Stimulated activated CD4-positive, alpha-beta T cell treated with anti-CD3 and anti-CD28 coated beads, Interleukin-1b, Interleukin-23, amount 100 ng/mL, for 1 hour (primary cell): Measurements from ENCODE around the gene CARS1.
A peak's percentile ranks its signal among the peaks of the same experiment; 100 is the strongest.

Source experiments
- DNase-seq, 2 donors: peaks; one replicate each; pipeline ENCODE4 v3.0.0-alpha.2; 2020; ENCODE audit warnings: low read depth in 2 of 2

Gene CARS1

DNA sequence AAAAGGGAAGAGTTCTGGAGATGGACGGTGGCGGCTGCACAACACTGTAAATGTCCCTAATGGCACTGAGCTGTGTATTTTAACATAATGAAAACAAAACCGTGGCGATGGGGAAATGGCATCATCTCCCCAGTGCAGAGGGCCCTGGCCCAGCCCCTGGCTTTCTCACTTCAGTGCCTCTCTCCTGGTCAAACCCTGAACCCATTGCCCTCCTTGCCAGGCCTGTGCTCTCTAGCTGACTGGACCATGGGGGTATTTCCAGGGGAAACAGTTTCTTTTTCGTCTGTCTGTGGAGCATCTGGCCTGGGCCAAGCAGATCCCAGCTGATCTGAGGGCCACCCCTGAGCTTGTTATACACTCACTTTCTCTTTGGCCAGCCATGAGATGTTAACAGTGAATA, 47.7 kb downstream of the CARS1 start:
- no peak for DNase-seq

DNA sequence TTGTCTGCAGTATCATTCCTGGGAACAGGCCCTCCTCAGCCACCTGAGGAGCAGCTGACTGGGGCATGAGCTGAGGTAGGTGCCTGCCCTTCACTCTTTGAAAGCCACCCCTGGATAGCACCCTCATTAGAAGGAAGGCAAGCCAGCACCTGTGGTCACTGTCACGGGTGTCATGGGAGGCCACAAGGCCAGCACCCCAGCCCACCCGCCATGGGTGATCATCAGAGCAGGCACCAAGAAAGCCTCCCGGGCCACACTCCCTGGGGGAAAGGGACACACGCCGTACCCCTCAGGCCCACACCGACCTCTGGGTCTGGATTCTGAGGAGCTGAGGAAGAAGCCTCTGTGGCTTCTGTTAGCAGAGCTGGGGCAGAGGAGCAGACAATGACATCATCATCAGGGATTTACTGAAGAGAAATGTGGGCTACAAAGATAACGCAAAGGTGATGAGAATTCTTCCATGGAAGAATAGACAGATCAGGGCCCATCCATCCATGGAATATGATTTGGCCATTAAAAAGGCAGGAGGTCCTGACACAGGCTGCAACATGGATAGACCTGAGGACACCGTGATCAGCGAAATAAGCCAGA, 48.4 kb downstream of the CARS1 start:
- no peak for DNase-seq

DNA sequence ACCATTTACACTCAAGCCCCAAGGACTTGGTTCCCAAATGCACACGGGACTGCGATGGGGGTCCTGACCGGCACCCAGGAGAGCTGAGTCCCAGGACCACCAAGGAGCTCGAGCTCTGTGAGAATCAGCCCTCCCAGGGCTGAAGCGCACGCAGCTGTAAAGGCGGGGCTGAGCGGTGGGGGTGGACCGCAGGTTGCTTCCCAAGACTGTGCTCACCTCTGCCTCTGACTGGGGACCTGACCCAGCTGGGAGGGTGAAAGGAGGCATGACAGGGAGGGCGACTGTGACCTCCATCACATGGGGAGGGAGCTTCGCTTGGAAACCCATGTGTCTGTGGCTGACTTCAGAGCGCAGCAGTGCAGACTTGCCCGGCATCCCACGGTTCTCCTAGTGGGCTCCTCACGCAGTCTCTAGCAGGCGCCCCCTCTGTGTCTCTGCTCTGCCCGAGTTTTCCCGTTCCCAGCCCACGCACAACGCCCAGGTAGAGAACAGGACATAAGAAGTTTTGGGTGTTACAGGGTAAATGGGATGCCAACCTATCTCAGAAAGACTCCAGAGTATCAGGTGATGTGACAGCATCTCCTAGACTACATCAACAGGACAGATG, 49.7 kb downstream of the CARS1 start:
- DNase-seq, result no peak

DNA sequence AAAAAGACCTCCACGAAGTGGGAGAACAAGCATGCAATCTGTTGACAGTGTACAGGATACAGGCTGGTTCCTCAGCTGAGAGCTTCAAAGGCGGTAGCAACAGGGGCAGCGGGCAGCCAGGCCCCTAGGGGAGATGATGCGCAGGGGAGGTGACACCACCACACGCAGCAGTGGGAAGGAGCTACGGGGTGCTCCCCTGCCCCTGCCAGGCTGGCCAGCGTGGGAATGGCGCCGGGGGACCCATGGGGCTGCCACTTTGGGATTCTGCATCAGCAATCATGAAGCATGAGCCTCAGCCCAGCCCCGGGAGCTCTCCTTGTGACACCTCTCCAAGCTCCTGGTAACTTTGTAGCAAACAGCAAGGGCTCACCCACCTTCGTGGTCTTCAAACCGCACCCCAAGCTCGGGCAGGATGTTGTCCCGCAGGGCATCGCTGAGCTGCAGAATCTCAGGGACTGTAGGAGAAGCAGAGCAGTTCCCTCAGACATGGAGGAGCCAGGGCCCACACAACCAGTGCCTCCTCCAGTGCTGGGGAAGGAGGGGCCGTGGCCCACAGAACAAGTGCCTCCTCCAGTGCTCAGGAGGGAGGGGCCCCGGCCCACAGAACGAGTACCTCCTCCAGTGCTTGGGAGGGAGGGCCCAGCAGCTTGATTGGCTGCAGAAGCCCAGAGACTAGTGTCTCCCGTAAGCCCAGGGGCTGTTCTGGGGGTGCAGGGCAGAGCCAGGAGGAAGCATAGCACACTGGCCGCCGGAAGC, 50.5 kb downstream of the CARS1 start:
- no peak for DNase-seq

DNA sequence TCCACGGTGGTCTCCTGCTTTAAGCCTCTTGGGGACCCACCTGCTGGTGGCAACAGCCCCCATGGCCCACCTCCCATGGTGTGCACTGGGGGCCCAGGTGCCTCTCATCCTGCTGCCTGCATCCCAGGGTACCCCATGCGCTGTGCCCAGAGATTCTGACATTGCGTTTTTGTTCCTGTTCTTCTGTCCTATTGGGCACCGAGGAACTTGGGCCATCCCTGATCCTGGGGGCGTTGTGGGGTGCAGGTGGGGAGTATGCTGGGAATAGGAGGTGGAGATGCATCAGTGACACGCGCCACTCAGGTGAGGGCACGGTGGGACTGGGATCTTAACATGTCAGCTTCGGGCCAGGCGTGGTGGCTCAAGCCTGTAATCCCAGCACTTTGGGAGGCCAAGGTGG, 52.7 kb downstream of the CARS1 start:
- no peak for DNase-seq

DNA sequence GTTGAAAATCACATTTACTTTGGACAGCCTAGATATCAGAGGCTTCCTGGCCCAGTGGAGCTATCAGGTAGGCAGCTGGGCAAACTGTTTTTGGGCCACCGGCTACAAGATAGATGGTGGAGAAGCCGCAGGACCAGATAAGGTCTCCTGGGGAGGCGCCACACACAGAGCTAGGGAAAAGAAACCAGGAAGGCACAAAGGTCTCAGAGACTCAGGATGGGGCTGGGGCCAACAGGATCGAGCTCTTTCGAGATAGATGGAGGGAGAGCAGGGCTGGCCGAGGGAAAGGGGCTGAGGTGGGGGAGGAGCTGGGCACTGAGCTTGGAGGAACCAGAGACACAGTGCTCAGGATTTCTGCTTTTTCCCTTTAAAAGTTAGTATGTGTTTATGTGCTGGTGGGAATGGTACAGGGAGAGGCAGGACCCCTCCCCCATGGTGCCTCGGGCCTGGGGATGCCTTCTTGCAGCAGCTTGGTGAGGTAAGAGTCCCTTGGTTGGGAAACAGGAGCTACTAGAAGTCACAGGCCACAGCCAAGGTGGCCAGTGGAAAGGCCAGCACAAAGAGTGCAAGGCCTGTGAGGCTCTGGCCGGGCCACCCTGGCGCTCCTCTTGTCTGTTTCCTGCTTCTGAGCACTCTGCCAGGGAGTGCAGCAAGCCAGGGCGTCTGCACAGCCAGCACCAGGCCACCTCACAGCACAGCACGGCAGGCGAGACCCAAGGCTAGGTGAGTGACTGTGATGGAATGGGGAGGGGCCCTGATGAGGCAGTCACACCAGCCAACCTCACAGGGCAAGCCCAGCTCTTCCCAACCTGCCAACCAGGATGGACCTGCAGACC, 53.6 kb downstream of the CARS1 start:
- no peak for DNase-seq

DNA sequence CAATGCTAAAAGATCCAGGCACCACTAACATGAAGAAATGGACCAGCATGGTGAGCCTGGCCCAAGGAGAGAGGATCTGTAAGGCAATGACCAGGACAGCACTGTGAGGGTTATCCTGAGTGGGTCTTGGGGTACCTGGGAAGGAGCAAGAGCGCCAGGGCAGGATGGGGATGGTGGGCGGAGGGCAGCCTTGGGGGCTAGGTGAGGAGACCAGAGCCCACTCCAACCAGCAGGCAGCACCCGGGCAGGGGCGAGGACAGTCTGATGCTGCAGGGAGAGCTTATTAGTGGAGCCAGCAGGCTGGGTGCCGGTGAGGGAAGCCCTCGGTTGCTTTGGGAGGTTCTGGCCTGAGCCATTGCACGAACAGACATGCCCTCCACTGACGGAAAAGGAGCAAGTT, 54.4 kb downstream of the CARS1 start:
- no peak for DNase-seq

DNA sequence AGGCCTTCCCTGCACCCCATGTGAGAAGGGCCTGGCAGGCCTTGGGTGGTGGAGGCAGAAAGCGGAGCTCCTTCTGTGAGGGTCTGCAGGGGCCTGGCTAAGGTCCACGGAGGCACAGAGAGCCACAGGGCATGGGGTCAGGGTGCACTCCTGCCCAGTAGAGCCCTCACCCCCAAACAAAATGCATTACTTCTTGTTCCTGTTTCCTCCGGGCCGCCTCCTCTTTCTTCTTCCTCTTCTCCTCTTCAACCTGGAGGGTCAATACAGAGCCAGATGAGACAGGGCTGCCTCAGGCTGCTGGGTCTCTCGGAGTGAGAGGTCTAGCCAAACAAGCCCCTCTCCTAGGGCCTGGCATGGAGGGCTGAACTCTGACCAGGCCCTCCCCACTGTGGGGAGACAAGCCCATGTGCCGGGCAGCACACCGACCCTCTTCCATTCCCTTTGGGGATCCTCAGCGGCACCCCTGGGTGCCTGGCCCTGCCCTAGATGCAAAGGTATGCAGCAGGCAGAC, 54.8 kb downstream of the CARS1 start:
- no peak for DNase-seq

DNA sequence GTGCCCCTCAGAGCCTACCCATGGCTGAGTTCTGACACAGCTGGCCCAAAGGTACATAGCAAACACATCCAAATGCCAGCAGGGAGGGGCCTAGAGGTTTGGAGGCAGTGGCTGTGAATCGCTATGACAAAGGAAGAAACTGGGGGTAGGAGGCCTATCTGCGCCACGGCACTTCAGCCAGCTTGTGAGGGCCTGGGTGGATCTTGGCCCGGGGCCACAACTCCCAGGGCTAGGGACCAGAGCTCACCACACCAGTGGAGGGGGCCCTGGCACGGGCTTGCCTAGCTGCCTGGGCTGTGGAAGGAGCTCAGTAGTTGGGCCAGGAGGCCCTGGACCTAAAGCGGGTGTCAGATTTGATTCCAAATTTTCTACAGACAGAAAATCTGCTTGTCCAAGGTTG, 55.7 kb downstream of the CARS1 start:
- no peak for DNase-seq

DNA sequence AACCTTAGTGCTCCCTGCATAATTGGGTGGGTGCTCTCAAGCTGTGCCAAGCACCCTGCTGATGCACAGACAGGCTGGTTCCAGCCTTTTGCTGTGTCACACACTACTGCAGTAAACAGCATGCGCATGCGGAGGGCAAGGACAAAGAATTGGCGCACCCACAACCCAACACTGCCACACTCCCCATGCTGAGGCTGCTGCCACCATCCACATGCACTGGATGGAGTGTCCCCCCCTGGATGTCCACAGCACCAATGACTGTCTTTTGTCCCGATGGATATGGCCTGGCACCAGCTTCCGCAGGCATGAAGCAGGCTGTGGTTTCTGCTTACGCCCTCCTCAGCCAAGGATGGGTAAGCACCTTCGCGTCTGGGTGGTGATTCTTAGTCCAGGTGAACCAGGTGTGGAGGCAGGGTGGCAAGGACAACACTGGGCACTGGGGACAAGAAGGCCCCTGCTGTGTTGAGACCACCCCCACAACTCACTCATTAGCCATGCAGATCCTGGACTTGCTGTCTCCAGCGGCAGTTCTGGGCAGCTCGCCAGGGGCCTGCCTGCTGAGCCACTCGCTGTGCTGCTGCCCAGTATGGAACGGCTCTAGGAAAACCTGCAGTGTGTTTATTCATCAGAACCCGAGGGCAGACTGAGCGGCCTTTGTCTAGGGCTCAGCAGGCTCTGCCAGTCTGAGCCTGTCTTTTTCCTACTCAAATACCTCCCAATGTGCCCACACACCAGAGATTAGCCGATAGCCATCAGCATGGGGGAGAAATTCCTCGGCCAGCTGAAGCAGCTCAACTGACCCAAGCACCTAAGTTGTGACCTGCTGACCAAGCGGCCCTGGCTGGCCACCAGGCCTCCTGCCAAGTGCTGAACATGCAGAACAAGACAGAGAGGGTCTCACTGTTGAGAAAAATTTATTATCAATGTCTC, 56.9 kb downstream of the CARS1 start:
- no peak for DNase-seq

DNA sequence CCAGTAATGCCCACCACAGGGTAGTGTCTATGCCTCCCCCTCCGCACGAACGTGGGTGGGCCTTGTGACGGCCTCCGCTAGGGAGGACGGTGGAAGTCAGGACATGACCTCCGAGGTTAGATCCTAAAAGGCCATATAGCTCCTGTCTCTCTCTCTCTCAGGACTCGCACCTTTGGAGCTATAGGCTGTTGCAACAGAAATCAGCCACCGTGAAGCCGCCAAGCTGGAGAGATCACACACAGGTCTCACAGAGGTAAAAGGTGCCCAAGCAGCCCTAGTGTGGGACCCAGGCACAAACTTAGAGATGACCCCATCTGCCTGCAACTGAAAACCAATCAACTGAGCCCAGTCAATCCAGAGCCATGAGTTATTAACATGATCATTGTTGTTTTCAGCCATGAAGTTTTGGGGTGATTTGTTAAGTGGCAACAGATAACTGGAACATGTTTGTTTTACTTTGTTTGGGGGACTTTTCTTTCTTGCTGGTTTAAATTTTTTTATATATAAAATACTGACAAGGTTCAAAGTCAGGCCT, 57.7 kb downstream of the CARS1 start:
- DNase-seq, result no peak

DNA sequence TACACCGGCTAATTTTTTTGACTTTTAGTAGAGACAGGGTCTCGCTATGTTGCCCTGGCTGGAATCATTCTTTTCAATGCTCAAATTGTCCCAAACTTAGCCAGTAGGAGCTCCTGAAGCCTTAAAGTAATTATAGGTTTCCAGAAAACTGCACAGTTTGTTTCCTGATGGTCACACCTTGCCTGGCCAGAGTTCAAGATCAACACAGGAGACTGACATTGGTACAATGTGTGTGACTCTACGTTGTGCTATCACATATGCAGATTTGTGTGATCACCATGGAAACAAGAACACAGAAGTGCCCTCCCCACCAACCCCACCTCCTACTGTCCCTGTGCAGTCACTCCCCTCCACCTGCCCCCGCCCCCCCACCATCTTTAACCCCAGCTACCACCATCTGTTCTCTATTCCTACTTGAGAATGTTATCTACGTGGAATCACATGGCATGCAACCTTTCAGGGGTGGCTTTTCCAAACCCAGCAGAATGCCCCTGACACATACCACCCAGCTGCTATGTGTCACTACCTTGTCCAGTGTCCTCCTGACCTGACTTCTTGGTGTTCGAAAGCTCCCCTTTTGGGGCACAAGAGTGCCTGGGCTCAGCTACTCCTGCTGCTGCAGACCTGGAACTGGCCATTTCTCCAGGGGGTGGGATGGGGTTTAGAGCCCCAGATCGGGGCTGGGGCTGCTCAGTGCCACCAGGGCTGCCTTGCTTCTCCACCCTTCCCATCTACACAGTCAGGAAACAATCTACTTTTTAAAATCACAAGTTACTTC, 59.0 kb downstream of the CARS1 start:
- DNase-seq, result no peak

DNA sequence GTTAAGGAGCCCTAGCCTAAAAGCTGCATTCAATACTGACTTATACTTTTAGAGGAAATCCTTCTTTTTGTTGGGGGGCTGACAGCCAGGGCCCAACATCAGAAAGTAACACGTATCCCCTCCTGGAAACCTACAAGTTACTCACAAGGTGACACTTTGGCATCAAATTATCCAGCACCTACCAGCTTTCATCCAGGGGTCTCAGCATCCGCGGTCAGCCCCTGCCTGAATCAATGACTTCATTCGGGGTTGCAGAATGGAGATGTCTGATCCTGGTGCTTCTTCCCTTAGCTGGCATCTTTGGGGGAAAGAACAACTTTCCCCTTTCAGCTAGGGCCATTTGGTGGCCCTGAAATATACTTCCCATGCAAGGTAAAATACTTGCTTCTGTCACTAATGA, 59.8 kb downstream of the CARS1 start:
- no peak for DNase-seq

DNA sequence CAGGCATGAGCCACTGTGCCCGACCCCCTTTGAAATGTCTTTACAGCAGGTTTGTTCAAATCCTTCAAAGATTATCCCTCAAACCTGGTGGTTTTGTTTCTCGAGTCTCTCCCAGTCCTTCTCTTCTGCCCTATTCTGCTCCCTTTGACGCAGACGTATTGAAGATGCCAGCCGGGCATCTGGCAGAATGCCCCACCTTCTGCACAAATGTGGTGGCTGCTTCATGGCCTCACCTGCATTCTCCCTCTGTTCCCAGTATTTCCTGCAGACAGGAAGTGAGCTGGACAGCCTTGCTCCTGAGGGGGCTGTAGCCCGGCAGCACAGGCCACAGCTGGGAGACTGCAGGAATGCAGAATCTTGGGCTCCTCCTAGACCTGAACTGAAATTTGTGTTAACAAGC, 60.2 kb downstream of the CARS1 start:
- no peak for DNase-seq

DNA sequence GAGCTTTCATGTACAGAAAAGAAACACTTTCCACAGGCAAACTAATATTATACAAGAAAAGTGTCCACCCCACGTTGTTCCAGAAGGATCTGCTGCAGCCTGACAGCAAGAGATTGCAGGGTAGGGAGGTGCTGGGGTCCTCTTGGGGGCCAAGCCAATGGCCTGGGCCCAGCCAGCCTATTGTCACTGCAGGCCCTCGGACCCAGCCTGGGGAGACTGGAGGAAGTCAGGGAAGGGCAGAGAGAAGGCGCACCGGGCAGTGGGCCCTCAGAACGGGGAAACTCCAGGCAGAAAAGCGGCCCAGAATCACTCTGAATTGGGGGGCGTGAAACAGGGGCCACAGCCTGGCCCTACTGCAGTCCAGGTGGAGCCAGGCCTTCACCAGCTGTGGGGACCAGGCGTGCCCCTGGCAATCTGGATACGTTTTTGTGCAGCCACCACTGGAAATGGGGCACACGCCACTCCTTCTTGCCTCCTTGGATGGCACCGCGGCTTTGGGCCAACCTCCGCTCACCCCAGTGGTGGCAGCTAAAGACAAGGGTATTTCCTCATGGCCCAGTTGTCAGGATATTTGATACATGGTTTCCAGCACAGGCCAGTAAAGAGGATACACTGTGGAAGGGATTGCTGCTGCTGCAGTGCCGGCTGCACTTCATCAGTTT, 61.2 kb downstream of the CARS1 start:
- DNase-seq, result no peak

DNA sequence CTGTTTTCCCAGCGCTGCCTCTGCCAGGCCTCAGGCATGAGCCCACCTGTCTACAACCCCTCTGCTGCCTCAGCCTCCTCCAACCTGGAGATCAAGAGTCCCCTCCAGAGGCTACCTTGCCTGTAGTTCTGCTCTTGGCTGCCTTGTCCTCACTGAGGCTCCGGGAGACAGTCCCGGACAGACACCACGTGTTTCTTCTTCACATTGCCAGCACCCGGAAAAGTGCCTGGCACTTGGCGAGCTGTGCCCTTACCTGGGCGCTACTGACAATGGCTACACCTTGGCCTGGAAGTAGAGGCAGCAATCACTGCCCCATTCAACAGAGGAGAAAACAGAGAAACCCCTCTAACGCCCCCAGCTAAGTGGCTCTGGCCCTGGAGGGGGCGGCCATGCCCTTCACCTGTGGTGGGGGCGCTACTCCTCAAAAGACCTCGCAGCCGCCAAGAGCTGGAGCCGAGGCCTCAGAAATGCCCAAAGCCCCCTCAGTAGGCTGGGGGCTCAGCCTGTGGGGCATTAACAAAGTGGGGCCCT, 62.1 kb downstream of the CARS1 start:
- no peak for DNase-seq

DNA sequence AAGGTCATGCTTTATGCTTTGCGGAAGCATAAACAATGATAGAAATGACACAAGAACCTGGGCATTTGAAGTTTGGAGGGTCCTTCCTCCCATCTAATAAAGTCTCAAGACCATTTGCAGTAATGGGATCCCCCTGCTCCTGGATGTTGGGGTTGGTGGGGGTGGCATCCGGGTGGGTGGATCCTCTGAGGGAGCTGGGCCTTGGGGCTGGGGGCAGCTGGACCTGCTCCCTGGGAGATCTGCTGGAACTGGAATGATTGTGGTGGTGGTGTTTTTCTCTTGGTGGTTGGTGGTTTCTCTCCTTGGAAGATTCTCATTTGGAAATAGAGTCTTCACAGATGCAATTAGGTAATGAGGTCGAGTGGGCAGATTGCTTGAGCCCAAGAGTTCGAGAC, 62.9 kb downstream of the CARS1 start:
- no peak for DNase-seq

DNA sequence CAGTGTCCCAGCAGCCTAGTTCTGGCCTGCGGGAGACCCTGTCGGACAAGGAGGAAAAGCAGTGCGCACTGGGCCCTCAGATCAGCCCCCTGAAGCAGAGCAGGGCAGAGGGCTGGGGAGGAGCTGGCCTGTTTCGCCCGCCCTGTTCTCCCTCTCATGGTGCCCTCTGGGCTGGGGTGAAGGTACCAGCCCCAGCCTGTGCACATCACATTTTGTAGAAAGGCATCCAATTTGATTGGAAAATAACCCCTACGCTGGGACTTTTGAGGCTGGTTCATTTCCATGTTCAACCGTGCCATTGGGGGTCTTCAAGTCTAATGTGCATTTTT, 64.3 kb downstream of the CARS1 start:
- no peak for DNase-seq

DNA sequence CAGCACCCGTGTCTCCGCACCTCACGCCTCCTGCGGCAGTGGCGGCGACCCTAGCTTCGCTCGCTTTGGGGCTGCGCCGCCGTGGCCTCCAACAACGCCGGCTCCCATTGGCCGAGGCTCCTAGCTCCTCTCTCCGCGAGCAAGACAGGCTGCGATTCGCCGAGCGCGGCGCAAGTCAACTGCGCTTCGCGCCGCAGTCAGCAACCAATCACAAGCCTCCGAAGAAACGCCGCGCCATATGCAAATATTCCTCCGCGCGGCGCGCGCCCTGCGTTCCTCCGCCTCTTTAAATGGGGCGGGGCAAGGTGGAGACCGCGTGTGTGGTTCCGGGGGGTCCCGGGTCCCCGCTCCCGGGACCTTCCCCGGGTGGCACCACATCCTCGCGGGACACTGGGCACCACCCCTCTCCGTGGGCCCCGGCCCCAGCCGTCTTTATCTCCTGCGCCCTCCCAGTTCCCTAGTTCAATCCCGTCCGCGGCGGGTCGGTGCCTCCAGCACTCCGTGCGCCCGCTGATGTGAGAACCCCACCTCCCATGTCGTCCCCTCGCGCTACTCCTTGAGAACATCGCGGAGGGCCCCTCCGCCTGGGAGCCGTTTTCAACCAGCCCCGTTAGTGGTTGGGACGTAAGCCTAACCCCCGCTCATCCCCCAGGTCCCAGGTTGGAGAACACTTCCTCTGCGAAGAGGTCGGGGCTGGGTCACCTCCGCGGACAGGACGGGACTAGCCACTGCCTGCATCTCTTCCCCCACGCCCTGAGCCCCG, 64.8 kb downstream of the CARS1 start, which contains the start of gene NAP1L4:
Gene NAP1L4, minus strand, starts transcription at position 96 of the 763 bp plus-strand sequence. CDS start 13,109 bp downstream, outside the sequence.
- peak; percentile 86 to 88 for DNase-seq
